Measurements from ENCODE around the gene ECI1. TPM values are rescaled to one million over a fixed set of nuclear protein-coding genes. Genes with fewer than 3 reads are reported as not detected.

ECI1 gene
- total and polyA plus RNA-seq, 2 of the 4 experiments (the other 2 are of a cell fraction): 20.3 to 30.1 TPM

DNA sequence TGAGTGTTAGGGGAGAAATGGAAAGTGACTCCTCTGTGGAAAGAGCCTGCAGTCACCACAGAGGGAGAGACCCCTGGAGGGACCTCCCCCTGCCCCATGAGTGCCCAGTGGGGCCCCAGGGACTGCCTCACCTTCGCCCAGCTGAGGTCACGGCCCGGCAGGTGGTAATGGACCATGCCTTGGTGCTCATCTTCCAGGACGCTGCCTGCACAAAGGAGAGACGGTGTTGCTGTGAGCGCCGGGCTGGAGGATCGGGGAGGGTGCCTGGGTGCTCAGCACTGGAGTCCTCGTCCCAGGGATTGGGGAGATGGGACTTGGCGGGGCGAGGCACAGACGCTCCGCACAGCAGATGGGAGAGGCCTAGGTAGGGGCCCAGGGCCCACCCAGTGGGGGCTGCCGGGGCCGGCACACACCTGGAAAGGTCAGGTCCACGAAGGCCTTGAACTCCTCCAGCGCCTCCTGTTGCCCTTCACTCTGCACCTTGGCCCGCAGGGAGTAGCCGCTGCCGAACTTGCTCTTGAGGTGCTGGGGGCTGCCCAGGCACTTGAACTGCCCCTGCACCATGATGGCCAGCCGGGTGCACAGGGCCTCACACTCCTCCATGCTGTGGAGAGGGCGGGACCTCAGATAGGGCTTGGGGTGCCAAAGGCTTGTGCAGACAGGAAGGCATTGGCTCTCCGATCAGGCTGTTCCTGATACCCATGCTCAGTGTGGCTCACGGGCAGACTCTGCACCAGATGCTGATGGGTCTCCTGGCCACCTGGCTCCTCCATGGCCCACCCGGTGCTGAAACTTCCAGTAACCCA is 26.3 kb upstream of the ECI1 start (continued):
- TF ChIP-seq, protein P1, sequence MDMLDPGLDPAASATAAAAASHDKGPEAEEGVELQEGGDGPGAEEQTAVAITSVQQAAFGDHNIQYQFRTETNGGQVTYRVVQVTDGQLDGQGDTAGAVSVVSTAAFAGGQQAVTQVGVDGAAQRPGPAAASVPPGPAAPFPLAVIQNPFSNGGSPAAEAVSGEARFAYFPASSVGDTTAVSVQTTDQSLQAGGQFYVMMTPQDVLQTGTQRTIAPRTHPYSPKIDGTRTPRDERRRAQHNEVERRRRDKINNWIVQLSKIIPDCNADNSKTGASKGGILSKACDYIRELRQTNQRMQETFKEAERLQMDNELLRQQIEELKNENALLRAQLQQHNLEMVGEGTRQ (IDR thresholded peaks at IDR 0.05; ENCODE audit: low read depth, low read length): no peak

DNA sequence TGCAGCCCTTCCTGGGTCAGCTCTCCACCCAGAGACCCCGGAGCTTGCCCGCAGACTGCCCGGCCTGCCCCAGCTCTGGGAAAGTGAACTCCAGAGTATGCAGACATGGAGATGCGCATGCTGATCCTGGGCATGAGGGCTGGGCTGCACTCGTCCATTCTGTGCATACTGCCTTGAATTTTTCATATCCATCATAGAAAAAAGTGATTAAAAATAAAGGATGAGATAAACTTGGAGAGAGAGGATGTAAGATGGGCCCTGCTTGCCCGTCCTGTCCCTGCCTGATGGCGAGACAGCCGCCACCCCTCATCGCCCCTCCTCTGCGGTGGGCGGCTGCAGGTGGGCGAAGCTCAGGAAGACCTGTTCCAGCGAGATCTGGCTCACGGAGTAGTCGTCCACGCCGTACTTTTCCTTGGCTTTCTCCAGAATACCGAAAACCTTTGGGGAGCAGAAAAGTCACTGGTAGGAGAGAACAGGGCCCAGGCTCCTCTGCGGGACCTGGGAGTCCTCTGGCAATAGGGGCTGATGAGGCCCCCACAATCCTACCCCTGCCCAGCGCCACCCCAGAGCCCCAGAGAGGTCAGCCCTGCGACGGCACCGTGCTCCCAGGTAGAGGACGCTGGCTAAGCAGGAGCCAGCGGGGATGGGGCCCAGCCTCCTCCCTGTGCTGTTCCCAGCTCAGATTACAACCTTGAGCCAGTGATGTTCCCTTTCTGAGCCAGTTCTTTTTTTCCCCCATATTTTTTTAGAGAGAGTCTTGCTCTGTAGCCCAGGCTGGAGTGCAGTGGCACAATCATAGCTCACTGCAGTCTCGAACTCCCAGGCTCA is 25.2 kb upstream of the ECI1 start:
- DNase-seq: no peak
- no peak overlapping the region for H2AK5ac ChIP-seq (ENCODE audit: low read depth, low read length)
- no peak overlapping the region for H2BK20ac ChIP-seq (ENCODE audit: low read depth, low read length)
- H3K9ac ChIP-seq (ENCODE audit: low read depth, low read length): no peak overlapping the region
- H3K23ac ChIP-seq (ENCODE audit: low read depth, low read length): no peak overlapping the region
- no peak overlapping the region for H4K91ac ChIP-seq (ENCODE audit: insufficient read depth, low read depth, low read length)
- ATAC-seq (ENCODE audit: low read depth): 0 out of 2 replicates have a peak, but pooled peaks have one; percentile 20
- H3K4ac ChIP-seq (ENCODE audit: low read depth, low read length): no peak overlapping the region
- in situ Hi-C loops (cut with MboI; ENCODE audit: low sequenced_read_pairs): loop anchor here (10.0 kb wide), 1 partner anchor 148 kb away; the partner anchor contains the start of gene CCNF
- H4K8ac ChIP-seq (ENCODE audit: low read depth in 2 of 2, low read length in 2 of 2): no peak overlapping the region
- H3K79me1 ChIP-seq (ENCODE audit: low read depth in 1 of 2, low read length in 2 of 2): no peaks in the 10 kb centered on the region
- no peak overlapping the region for H2BK5ac ChIP-seq (ENCODE audit: low read depth, low read length, poor library complexity, severe bottlenecking)
- intact Hi-C loops (cut with micrococcal nuclease): no loop called here
- no peak overlapping the region for H3K14ac ChIP-seq (replicated peaks; ENCODE audit: low read depth, low read length)
- WGBS, 2 experiments (ENCODE audit: extremely low coverage in 2 of 2, insufficient read length in 1 of 2): 58% methylated on average over 2 of the region's 26 CpGs; no CpG with 5 or more reads in 1 of the 2 experiments
- H3K4me1 ChIP-seq (ENCODE audit: control insufficient read depth, insufficient read depth, low read length): no peaks in the 10 kb centered on the region
- no peak overlapping the region for H2AFZ ChIP-seq (replicated peaks; ENCODE audit: low read length, poor library complexity)
- no peak overlapping the region for H2BK15ac ChIP-seq (ENCODE audit: low read depth, low read length)
- no peak overlapping the region for H2BK120ac ChIP-seq (ENCODE audit: low read depth, low read length)
- CTCF ChIA-PET: no interaction called here
- no peak overlapping the region for H3K27ac ChIP-seq (ENCODE audit: insufficient read depth, low read length)
- H2AK9ac ChIP-seq (replicated peaks; ENCODE audit: low read depth, low read length, poor library complexity): no peak overlapping the region
- no peak overlapping the region for H3K18ac ChIP-seq (ENCODE audit: low read depth, low read length)
- H3K4me3 ChIP-seq (ENCODE audit: insufficient read depth, low read depth, low read length): no peak overlapping the region
- no peaks in the 10 kb centered on the region for H3K9me3 ChIP-seq (ENCODE audit: control insufficient read depth, insufficient read depth, low read length)
- no peak overlapping the region for H3K4me2 ChIP-seq (ENCODE audit: low read depth, low read length)
- peaks cover 3% of the 10 kb centered on the region; the same call in 1 of the 2 replicates for H3K36me3 ChIP-seq (ENCODE audit: control insufficient read depth, insufficient read depth, low read length)
- dilution Hi-C loops (cut with HindIII; ENCODE audit: low sequenced_read_pairs, unreplicated experiment): no loop called here
- H4K20me1 ChIP-seq (ENCODE audit: insufficient read depth, low read length): 0 out of 2 replicates have a peak, but pooled peaks cover 3% of the 10 kb centered on the region
- H3K56ac ChIP-seq (ENCODE audit: extremely low read depth, insufficient read depth, low read length): no peak overlapping the region
- BruUV-seq (replicated peaks): no TSS peak
- POLR2A ChIA-PET (ENCODE audit: unreplicated experiment): no interaction called here
- H3K27me3 ChIP-seq (ENCODE audit: control insufficient read depth, insufficient read depth, low read length): peaks cover 28% of the 10 kb centered on the region
- H3K9me1 ChIP-seq (ENCODE audit: insufficient read depth, low read length): no peaks in the 10 kb centered on the region; the same call in 1 of the 2 replicates
- TF ChIP-seq RFX5 (IDR thresholded peaks at IDR 0.05; ENCODE audit: low read depth, low read length): no peak
- no peak for TF ChIP-seq MAFK (IDR thresholded peaks at IDR 0.05; ENCODE audit: low read depth, low read length)
- TF ChIP-seq, protein P1 (IDR thresholded peaks at IDR 0.05; ENCODE audit: low read depth, low read length): no peak
- TF ChIP-seq, protein P2, sequence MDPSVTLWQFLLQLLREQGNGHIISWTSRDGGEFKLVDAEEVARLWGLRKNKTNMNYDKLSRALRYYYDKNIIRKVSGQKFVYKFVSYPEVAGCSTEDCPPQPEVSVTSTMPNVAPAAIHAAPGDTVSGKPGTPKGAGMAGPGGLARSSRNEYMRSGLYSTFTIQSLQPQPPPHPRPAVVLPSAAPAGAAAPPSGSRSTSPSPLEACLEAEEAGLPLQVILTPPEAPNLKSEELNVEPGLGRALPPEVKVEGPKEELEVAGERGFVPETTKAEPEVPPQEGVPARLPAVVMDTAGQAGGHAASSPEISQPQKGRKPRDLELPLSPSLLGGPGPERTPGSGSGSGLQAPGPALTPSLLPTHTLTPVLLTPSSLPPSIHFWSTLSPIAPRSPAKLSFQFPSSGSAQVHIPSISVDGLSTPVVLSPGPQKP (IDR thresholded peaks at IDR 0.05; ENCODE audit: borderline replicate concordance, low read depth, low read length): no peak
- no peak for TF ChIP-seq SMC3 (IDR thresholded peaks at IDR 0.05; ENCODE audit: low read depth, low read length)
- no peak for TF ChIP-seq CEBPB (IDR thresholded peaks at IDR 0.05; ENCODE audit: low read depth, low read length)
- H4K5ac ChIP-seq (ENCODE audit: low read depth, low read length): no peak overlapping the region

Data from IMR-90 (cell line).